Fibroblast of peridontal ligament (primary cell): ENCODE measurements around the gene HHATL.

Experiments
- DNase-seq: peaks from one replicate; pipeline ENCODE4 v3.0.0-alpha.2; 2010; ENCODE audit errors: extremely low read depth

The HHATL gene

GRCh38 chr3:42698911-42699230 lies 3.7 kb downstream of the HHATL start:
- no peak for DNase-seq

GRCh38 chr3:42698216-42698910 lies 4.2 kb downstream of the HHATL start:
- no peak for DNase-seq

- no peak for DNase-seq
These were observed 5.1 kb downstream of the HHATL start for GRCh38 chr3:42697289-42698051.

GRCh38 chr3:42696356-42697288 lies 6.0 kb downstream of the HHATL start:
- DNase-seq, result no peak

- DNase-seq, result no peak
These were observed 8.2 kb downstream of the HHATL start for GRCh38 chr3:42694366-42694765.

GRCh38 chr3:42693530-42693930 lies 9.1 kb downstream of the HHATL start:
- DNase-seq, result no peak

- DNase-seq, result no peak
These were observed 9.7 kb downstream of the HHATL start for GRCh38 chr3:42692667-42693529.

- no peak for DNase-seq
These were observed 10.6 kb downstream of the HHATL start for GRCh38 chr3:42691816-42692666.

- DNase-seq, result no peak
These were observed 11.6 kb downstream of the HHATL start for GRCh38 chr3:42690766-42691680.

- no peak for DNase-seq
These were observed 12.4 kb downstream of the HHATL start for GRCh38 chr3:42690191-42690590.

- DNase-seq, result no peak
These were observed 13.1 kb downstream of the HHATL start for GRCh38 chr3:42689421-42690014.

GRCh38 chr3:42688487-42689420 lies 13.8 kb downstream of the HHATL start:
- no peak for DNase-seq

- no peak for DNase-seq
These were observed 14.6 kb downstream of the HHATL start for GRCh38 chr3:42688016-42688415.

GRCh38 chr3:42686832-42687650 lies 15.6 kb downstream of the HHATL start:
- DNase-seq, result no peak

GRCh38 chr3:42685891-42686820 lies 16.4 kb downstream of the HHATL start:
- DNase-seq, result no peak

- DNase-seq, result no peak
These were observed 17.2 kb downstream of the HHATL start, which contains the start of gene KLHL40 for GRCh38 chr3:42685363-42685881. TSS of gene KLHL40 (plus strand) at chr3:42685537. CDS start at chr3:42685619, 82 bp downstream.
